ENCODE data around the gene CNTNAP2. TPM values are rescaled to one million over a fixed set of nuclear protein-coding genes. Genes with fewer than 3 reads are reported as not detected.

The CNTNAP2 gene
- total and polyA plus RNA-seq, 9 of the 15 experiments (the other 6 are each of a cell fraction or from before 2014, with no cell fraction given) = 0.04 to 0.62 (median 0.09) TPM; not detected in 4

DNA sequence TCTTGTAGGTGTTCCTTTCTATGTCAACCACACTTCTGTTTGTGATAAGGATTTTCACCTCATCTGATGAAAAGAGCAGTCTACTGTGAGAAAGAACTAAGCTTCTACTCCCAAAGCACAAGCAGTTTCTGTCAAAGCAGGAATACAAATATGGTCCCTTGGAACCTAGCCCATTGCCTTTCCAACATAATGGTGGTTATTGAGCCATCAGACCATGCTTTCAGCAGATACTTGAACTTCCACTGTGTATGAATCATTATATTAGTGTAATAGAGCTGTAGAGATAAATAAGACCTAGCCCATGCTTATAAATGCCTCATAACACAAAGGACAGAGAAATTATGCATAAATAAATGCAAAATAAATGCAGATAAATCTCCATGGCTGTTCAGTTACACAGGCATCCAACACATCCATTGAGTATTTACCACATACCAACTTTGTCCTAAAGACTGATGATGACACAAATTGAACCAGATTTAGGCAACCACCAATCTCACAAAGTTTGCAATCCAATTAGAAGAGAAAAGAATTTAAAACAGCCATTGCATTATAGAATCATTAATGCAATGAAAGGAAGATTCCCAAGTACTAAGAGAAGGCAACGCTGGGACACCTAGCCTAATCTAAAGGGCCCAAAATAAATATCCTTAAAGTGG lies 1744.6 kb downstream of the CNTNAP2 start:
- H3K4me1 ChIP-seq (replicated peaks in 1 of 2; ENCODE audit: control insufficient read depth in 2 of 2, insufficient read depth in 2 of 2, low read length in 2 of 2) = no peaks in the 10 kb centered on the region
- no TSS peak for BruUV-seq (replicated peaks)
- H4K20me1 ChIP-seq (replicated peaks; ENCODE audit: control insufficient read depth, insufficient read depth, low read length) = no peaks in the 10 kb centered on the region
- in situ Hi-C loops (cut with MboI) (no loop called here), intact Hi-C loops (cut with micrococcal nuclease) (no loop called here)
- ChIA-PET POLR2A (no interaction called here), CTCF (ENCODE audit: low intra/inter-chr PET ratio) (no interaction called here)
- TF ChIP-seq ZFP1 (CRISPR knock-in tag; IDR thresholded peaks at IDR 0.05) (no peak), NCOA1 (IDR thresholded peaks at IDR 0.05; ENCODE audit: low read depth) (no peak), STAT5B (CRISPR knock-in tag; IDR thresholded peaks at IDR 0.05) (no peak), MYBL2 (IDR thresholded peaks at IDR 0.05; ENCODE audit: low read depth) (no peak), MYBL2 (CRISPR knock-in tag; IDR thresholded peaks at IDR 0.05; ENCODE audit: borderline replicate concordance) (no peak)
- no peak for FAIRE-seq
- no peak overlapping the region for H3K27ac ChIP-seq (ENCODE audit: extremely low read depth, low read depth, low read length)
- no peak overlapping the region for H3K4me3 ChIP-seq
- no peak for DNase-seq (ENCODE audit: extremely low read depth in 1 of 4, low spot score in 3 of 4)
- WGBS (ENCODE audit: insufficient coverage, low coverage, missing lambda C conversion rate) = 4% methylated on average over 1 of the region's 1 CpG
- H3K79me2 ChIP-seq (ENCODE audit: control insufficient read depth, insufficient read depth, low read length) = no peaks in the 10 kb centered on the region
- no peaks in the 10 kb centered on the region for H3K9me1 ChIP-seq (ENCODE audit: control insufficient read depth, insufficient read depth, low read length)
- H2AFZ ChIP-seq (ENCODE audit: low read depth, low read length) = no peak overlapping the region
- H3K9ac ChIP-seq (ENCODE audit: insufficient read depth in 1 of 2, low read depth in 2 of 2, low read length in 2 of 2) = no peak overlapping the region
- no peak for ATAC-seq
- no peaks in the 10 kb centered on the region for H3K27me3 ChIP-seq (ENCODE audit: control insufficient read depth in 2 of 2, insufficient read depth in 2 of 2, low read length in 2 of 2)
- H3K36me3 ChIP-seq (ENCODE audit: control insufficient read depth, insufficient read depth, low read length) = no peaks in the 10 kb centered on the region
- H3K9me3 ChIP-seq (replicated peaks; ENCODE audit: control insufficient read depth, insufficient read depth, low read depth, low read length) = no peaks in the 10 kb centered on the region
- H3K4me2 ChIP-seq (ENCODE audit: insufficient read depth, low read length) = no peak overlapping the region

DNA sequence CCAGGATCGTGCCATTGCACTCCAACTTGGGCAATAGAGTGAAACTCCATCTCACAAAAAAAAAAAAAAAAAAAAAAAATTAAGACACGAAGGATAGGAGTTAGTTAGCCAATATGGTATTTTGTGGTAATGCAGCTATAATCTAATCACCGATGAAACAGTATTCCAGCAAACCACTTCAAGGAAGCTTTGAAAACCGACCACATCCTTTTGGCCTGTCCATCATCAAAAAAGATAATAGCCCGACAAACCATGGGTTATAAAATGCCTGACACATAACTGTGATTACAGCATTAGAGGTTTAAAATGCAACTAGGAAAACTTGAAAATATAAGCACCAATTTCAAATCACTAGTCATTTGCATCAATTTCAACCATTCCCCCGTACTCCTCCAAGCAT lies 1745.3 kb downstream of the CNTNAP2 start:
- CTCF ChIA-PET (ENCODE audit: low intra/inter-chr PET ratio) = no interaction called here
- FAIRE-seq = no peak
- no TSS peak for BruUV-seq (replicated peaks)
- TF ChIP-seq ZNF766 (CRISPR knock-in tag; conservative IDR thresholded peaks at IDR 0.05) (no peak), ZNF184 (CRISPR knock-in tag; IDR thresholded peaks at IDR 0.05) (no peak), THRAP3 (IDR thresholded peaks at IDR 0.05; ENCODE audit: borderline replicate concordance) (no peak), BACH1 (tag; IDR thresholded peaks at IDR 0.05) (no peak), L3MBTL2 (IDR thresholded peaks at IDR 0.05) (no peak), ZNF354B (CRISPR knock-in tag; IDR thresholded peaks at IDR 0.05) (no peak)

More for the DNA sequence above, 1745.3 kb downstream of the CNTNAP2 start:
- no peak overlapping the region for H3K9ac ChIP-seq (ENCODE audit: insufficient read depth in 1 of 2, low read depth in 2 of 2, low read length in 2 of 2)
- no peak for DNase-seq (ENCODE audit: extremely low read depth in 1 of 4, low spot score in 3 of 4)
- H3K4me3 ChIP-seq = no peak overlapping the region
- H3K9me3 ChIP-seq (replicated peaks; ENCODE audit: control insufficient read depth, insufficient read depth, low read depth, low read length) = no peaks in the 10 kb centered on the region
- in situ Hi-C loops (cut with MboI) (no loop called here), intact Hi-C loops (cut with micrococcal nuclease) (no loop called here)
- H3K4me1 ChIP-seq (replicated peaks in 1 of 2; ENCODE audit: control insufficient read depth in 2 of 2, insufficient read depth in 2 of 2, low read length in 2 of 2) = no peaks in the 10 kb centered on the region
- H3K27me3 ChIP-seq (ENCODE audit: control insufficient read depth in 2 of 2, insufficient read depth in 2 of 2, low read length in 2 of 2) = no peaks in the 10 kb centered on the region
- no peak overlapping the region for H2AFZ ChIP-seq (ENCODE audit: low read depth, low read length)
- H3K27ac ChIP-seq (ENCODE audit: extremely low read depth, low read depth, low read length) = no peak overlapping the region
- WGBS (ENCODE audit: insufficient coverage, low coverage, missing lambda C conversion rate) = 0% methylated on average over 5 of the region's 6 CpGs
- no peaks in the 10 kb centered on the region for H3K9me1 ChIP-seq (ENCODE audit: control insufficient read depth, insufficient read depth, low read length)
- no peak for ATAC-seq
- H3K79me2 ChIP-seq (ENCODE audit: control insufficient read depth, insufficient read depth, low read length) = no peaks in the 10 kb centered on the region
- no peaks in the 10 kb centered on the region for H3K36me3 ChIP-seq (ENCODE audit: control insufficient read depth, insufficient read depth, low read length)
- no peak overlapping the region for H3K4me2 ChIP-seq (ENCODE audit: insufficient read depth, low read length)
- H4K20me1 ChIP-seq (replicated peaks; ENCODE audit: control insufficient read depth, insufficient read depth, low read length) = no peaks in the 10 kb centered on the region
- POLR2A ChIA-PET = no interaction called here
